ENCODE data around the gene TANC1. TPM values are rescaled to one million over a fixed set of nuclear protein-coding genes. Genes with fewer than 3 reads are reported as not detected.

The TANC1 gene
- total RNA-seq (2014; rRNA removed; shearing (Covaris generic)), result 12.6 and 14.3 TPM in 2 replicates

GRCh38 chr2:158968396-158969161 lies at the start of gene TANC1:
Gene TANC1 (plus strand): TSS chr2:158968640. CDS start chr2:159065911, 97,271 bp downstream.
- DNase-seq (ENCODE audit: low spot score), result peak; percentile 82

- DNase-seq (ENCODE audit: low spot score), result no peak
Measured at GRCh38 chr2:158921599-158922408, 46.6 kb upstream of the TANC1 start.

- no peak for DNase-seq (ENCODE audit: low spot score)
Measured at GRCh38 chr2:158922601-158923000, 45.8 kb upstream of the TANC1 start.

- DNase-seq (ENCODE audit: low spot score), result peak; percentile 18
Measured at GRCh38 chr2:158923180-158923594, 45.3 kb upstream of the TANC1 start.

GRCh38 chr2:158923641-158924040 lies 44.8 kb upstream of the TANC1 start:
- DNase-seq (ENCODE audit: low spot score), result no peak

GRCh38 chr2:158926478-158926948 lies 41.9 kb upstream of the TANC1 start:
- DNase-seq (ENCODE audit: low spot score), result peak; percentile 76

- no peak for DNase-seq (ENCODE audit: low spot score)
Measured at GRCh38 chr2:158928515-158928914, 39.9 kb upstream of the TANC1 start.

- no peak for DNase-seq (ENCODE audit: low spot score)
Measured at GRCh38 chr2:158928965-158929364, 39.5 kb upstream of the TANC1 start.

- peak; percentile 58 for DNase-seq (ENCODE audit: low spot score)
Measured at GRCh38 chr2:158931572-158931971, 36.9 kb upstream of the TANC1 start.

- DNase-seq (ENCODE audit: low spot score), result no peak
Measured at GRCh38 chr2:158932131-158932645, 36.3 kb upstream of the TANC1 start.

- DNase-seq (ENCODE audit: low spot score), result no peak
Measured at GRCh38 chr2:158934170-158934569, 34.3 kb upstream of the TANC1 start.

- no peak for DNase-seq (ENCODE audit: low spot score)
Measured at GRCh38 chr2:158935617-158936016, 32.8 kb upstream of the TANC1 start.

GRCh38 chr2:158936978-158937377 lies 31.5 kb upstream of the TANC1 start:
- peak; percentile 94 for DNase-seq (ENCODE audit: low spot score)

GRCh38 chr2:158940356-158940755 lies 28.1 kb upstream of the TANC1 start:
- DNase-seq (ENCODE audit: low spot score), result no peak

- DNase-seq (ENCODE audit: low spot score), result no peak
Measured at GRCh38 chr2:158943973-158944372, 24.5 kb upstream of the TANC1 start.

GRCh38 chr2:158948964-158949699 lies 19.3 kb upstream of the TANC1 start:
- no peak for DNase-seq (ENCODE audit: low spot score)

- no peak for DNase-seq (ENCODE audit: low spot score)
Measured at GRCh38 chr2:158953454-158953853, 15.0 kb upstream of the TANC1 start.

GRCh38 chr2:158953926-158954763 lies 14.3 kb upstream of the TANC1 start:
- peak; percentile 88 for DNase-seq (ENCODE audit: low spot score)

- DNase-seq (ENCODE audit: low spot score), result no peak
Measured at GRCh38 chr2:158955842-158956365, 12.5 kb upstream of the TANC1 start.

- no peak for DNase-seq (ENCODE audit: low spot score)
Measured at GRCh38 chr2:158958365-158958764, 10.1 kb upstream of the TANC1 start.

GRCh38 chr2:158960193-158960592 lies 8.2 kb upstream of the TANC1 start:
- DNase-seq (ENCODE audit: low spot score), result no peak

All from A172 (cell line).